K562 (cell line): Measurements from ENCODE around the gene HDAC10. TPM values are rescaled to one million over a fixed set of nuclear protein-coding genes. Genes with fewer than 3 reads are reported as not detected.

Experiments
- ELF2 ChIP-seq: fragments of 250-450 bp; sonication (Bioruptor Pico); IDR thresholded peaks from 2 replicates; pipeline ENCODE4 v1.5.0; 2021; ENCODE audit warnings: mild to moderate bottlenecking
- HBP1 ChIP-seq: fragments of 450-650 bp; formaldehyde crosslinking; IDR thresholded peaks from 2 replicates; pipeline ENCODE4 v1.4.0; 2022; ENCODE audit warnings: missing genetic modification characterization
- HMBOX1 ChIP-seq: sonication (generic); IDR thresholded peaks from 2 replicates; pipeline ENCODE4 v1.6.1; 2016
- KAT7 ChIP-seq: sonication (generic); formaldehyde crosslinking; IDR thresholded peaks from 2 replicates; pipeline ENCODE4 v1.8.0; 2022; ENCODE audit warnings: missing genetic modification reagents, mild to moderate bottlenecking, borderline replicate concordance
- KHSRP ChIP-seq: fragments of 450-650 bp; IDR thresholded peaks from 2 replicates; pipeline ENCODE4 v1.6.1; 2017
- NFIC ChIP-seq: fragments of 450-650 bp; IDR thresholded peaks from 2 replicates; pipeline ENCODE4 v1.6.1; 2017; ENCODE audit warnings: mild to moderate bottlenecking, inconsistent platforms
- PCBP1 ChIP-seq: fragments of 200-400 bp; formaldehyde crosslinking; IDR thresholded peaks from 2 replicates; pipeline ENCODE4 v1.6.1; 2018; ENCODE audit warnings: mild to moderate bottlenecking, low read depth, low read length; ENCODE audit not compliant: poor library complexity, severe bottlenecking
- REST ChIP-seq, 2 experiments: fragments of 450-650 bp; formaldehyde crosslinking in 1 of 2; IDR thresholded peaks; 2 replicates each; pipeline versions ENCODE4 v1.4.0 to v1.6.1; 2014 to 2020; ENCODE audit warnings: mild to moderate bottlenecking in 2 of 2, borderline replicate concordance in 1 of 2, low read depth in 1 of 2
- TBP ChIP-seq: optimal IDR thresholded peaks from 2 replicates; pipeline ENCODE3; 2011; ENCODE audit warnings: low read depth, low read length, improper control_type of control experiment
- ZC3H11A ChIP-seq: IDR thresholded peaks from 2 replicates; pipeline ENCODE4 v1.6.1; 2012; ENCODE audit warnings: low read depth, low read length, improper control_type of control experiment
- ZNF184 ChIP-seq: sonication (generic); formaldehyde crosslinking; IDR thresholded peaks from 2 replicates; pipeline ENCODE4 v1.5.0; 2020; ENCODE audit warnings: missing genetic modification reagents
- polyA plus RNA-seq, 8 experiments: library from polyadenylated mRNA; depleted of rRNA in 4 of 8; stranded (reverse) in 5 of 8; unstranded in 3 of 8; fragments of >200 nt; fragmentation: Nextera tagmentation in 2 of 8; fragmentation: Illumina TruSeq in 1 of 8; extraction: Ambion mirVana in 2 of 8; extraction: Trizol in 1 of 8; gene quantifications; 2 replicates each; pipeline versions ENCODE4 v1.2.1 to v1.2.3, GENCODE V29; 2011 to 2014; ENCODE audit warnings: inconsistent platforms in 1 of 8, missing spikeins in 1 of 8
- total RNA-seq, 7 experiments: library from RNA; depleted of rRNA in 6 of 7; stranded (reverse); fragments of >200 nt in 6 of 7; fragmentation: Illumina TruSeq in 2 of 7; extraction: Trizol in 2 of 7; gene quantifications; 2 replicates each; pipeline versions ENCODE4 v1.2.1 to v1.2.3, GENCODE V29; 2011 to 2021; ENCODE audit warnings: low replicate concordance in 1 of 7
- TF ChIP-seq, protein P1 (sequence below), 2 experiments: IDR thresholded peaks; 2 replicates each; pipeline ENCODE4 v1.6.1; 2011; ENCODE audit warnings: borderline replicate concordance in 1 of 2, control low read depth in 1 of 2, low read depth in 1 of 2, low read length in 1 of 2, mild to moderate bottlenecking in 1 of 2, mixed read lengths in 1 of 2, moderate library complexity in 1 of 2; ENCODE audit not compliant: insufficient read depth in 1 of 2, insufficient read length in 1 of 2, poor library complexity in 1 of 2, severe bottlenecking in 1 of 2; ENCODE audit errors: extremely low read depth in 1 of 2
- TF ChIP-seq, protein P2 (sequence below): fragments of 450-650 bp; IDR thresholded peaks from 2 replicates; pipeline ENCODE4 v1.6.1; 2016

The HDAC10 gene
- total and polyA plus RNA-seq, 9 of the 15 experiments (the other 6 are each of a cell fraction or from before 2014, with no cell fraction given): 0.10 to 44.2 (median 6.5) TPM

DNA sequence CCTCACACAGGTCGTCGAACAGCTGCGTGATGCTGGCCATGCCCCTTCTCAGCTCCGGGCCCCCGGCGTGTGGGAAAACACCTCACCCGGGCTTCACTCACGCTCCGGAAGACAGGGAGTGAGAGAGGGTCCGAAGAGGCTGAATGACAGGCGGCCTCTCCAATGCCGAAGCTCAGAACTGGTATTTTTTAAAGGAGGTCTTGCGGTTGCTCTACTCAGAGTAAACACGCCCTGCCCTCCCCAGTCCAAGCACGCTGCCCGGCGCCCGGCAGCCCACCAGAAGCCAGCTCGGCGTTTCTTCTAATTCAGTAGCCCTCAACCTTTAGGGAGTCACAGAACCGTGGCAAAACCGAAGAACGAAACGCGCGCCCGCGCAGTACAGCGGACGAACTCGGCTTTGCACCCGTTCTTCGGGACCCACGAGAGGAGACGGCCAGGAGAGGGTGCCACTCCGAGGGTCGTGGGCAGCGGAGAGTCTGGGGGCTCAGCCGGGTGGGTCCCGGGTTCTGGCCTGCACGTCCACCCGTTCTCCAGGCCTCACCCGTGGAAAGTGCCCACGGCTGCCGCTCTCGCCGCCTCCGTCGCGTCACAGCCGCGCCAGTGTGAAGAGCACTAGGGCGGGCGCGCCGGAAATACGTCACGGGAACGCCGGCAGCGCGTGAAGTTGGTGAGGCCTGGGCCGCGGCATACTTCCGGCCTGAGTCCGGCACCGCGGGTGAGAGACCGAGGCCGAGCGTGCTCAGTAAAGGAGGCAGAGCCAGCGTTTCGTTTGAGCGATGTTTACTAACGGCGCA is 6.4 kb downstream of the HDAC10 start, which contains the start of gene TUBGCP6 (continued):
- TF ChIP-seq REST (IDR thresholded peaks at IDR 0.05; ENCODE audit: borderline replicate concordance): no peak
- TF ChIP-seq REST (CRISPR knock-in tag; IDR thresholded peaks at IDR 0.05; ENCODE audit: low read depth): peak; percentile 60
- TF ChIP-seq, protein P1, sequence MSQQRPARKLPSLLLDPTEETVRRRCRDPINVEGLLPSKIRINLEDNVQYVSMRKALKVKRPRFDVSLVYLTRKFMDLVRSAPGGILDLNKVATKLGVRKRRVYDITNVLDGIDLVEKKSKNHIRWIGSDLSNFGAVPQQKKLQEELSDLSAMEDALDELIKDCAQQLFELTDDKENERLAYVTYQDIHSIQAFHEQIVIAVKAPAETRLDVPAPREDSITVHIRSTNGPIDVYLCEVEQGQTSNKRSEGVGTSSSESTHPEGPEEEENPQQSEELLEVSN (IDR thresholded peaks at IDR 0.05; ENCODE audit: borderline replicate concordance in 1 of 2, extremely low read depth in 1 of 2, insufficient read depth in 1 of 2, insufficient read length in 1 of 2, low read depth in 1 of 2, low read length in 1 of 2, poor library complexity in 1 of 2, severe bottlenecking in 1 of 2): peak in 1 of 2 experiments; percentile 26
- TF ChIP-seq TBP: peak; percentile 60
- TF ChIP-seq HMBOX1: no peak
- 0 out of 2 replicates have a peak, but pooled peaks have one; percentile 28 for TF ChIP-seq KAT7
- TF ChIP-seq, protein P2, sequence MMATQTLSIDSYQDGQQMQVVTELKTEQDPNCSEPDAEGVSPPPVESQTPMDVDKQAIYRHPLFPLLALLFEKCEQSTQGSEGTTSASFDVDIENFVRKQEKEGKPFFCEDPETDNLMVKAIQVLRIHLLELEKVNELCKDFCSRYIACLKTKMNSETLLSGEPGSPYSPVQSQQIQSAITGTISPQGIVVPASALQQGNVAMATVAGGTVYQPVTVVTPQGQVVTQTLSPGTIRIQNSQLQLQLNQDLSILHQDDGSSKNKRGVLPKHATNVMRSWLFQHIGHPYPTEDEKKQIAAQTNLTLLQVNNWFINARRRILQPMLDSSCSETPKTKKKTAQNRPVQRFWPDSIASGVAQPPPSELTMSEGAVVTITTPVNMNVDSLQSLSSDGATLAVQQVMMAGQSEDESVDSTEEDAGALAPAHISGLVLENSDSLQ: peak; percentile 96
- TF ChIP-seq KHSRP: peak; percentile 88
- TF ChIP-seq HBP1: no peak
- no peak for TF ChIP-seq PCBP1
- peak; percentile 53; the same call in 1 of the 2 replicates for TF ChIP-seq ELF2
- TF ChIP-seq NFIC: peak; percentile 38
- no peak for TF ChIP-seq ZC3H11A
- no peak for TF ChIP-seq ZNF184
